H9 (cell line): ENCODE results near the gene LRRN1. TPM values are rescaled to one million over a fixed set of nuclear protein-coding genes. Genes with fewer than 3 reads are reported as not detected.

Experiments used
- DNase-seq: peaks from one replicate; pipeline ENCODE4 v3.0.0-alpha.2; 2017
- H2AFZ ChIP-seq: one replicate; pipeline ENCODE4 v1.6.1; 2013; ENCODE audit warnings: mild to moderate bottlenecking, low read length, control low read depth, moderate library complexity
- H2AK5ac ChIP-seq: 2 replicates; pipeline ENCODE4 v1.6.1; 2013; ENCODE audit warnings: low read length, control low read depth, mixed read lengths; ENCODE audit not compliant: insufficient read length
- H2BK120ac ChIP-seq: one replicate; pipeline ENCODE4 v1.6.1; 2013; ENCODE audit warnings: low read depth, mild to moderate bottlenecking, low read length, control low read depth, inconsistent platforms; ENCODE audit not compliant: poor library complexity, severe bottlenecking
- H2BK12ac ChIP-seq: 2 replicates; pipeline ENCODE4 v1.6.1; 2013; ENCODE audit warnings: low read length, control low read depth, mixed read lengths, low read depth; ENCODE audit not compliant: insufficient read length
- H2BK15ac ChIP-seq: 2 replicates; pipeline ENCODE4 v1.6.1; 2013; ENCODE audit warnings: low read depth, low read length, control low read depth
- H2BK20ac ChIP-seq: one replicate; pipeline ENCODE4 v1.6.1; 2013; ENCODE audit warnings: low read depth, mild to moderate bottlenecking, low read length, control low read depth, inconsistent platforms; ENCODE audit not compliant: poor library complexity, severe bottlenecking
- H2BK5ac ChIP-seq: 2 replicates; pipeline ENCODE4 v1.6.1; 2013; ENCODE audit warnings: low read length, control low read depth, mixed read lengths; ENCODE audit not compliant: insufficient read length
- H3K14ac ChIP-seq: 2 replicates; pipeline ENCODE4 v1.6.1; 2013; ENCODE audit warnings: low read length, control low read depth; ENCODE audit not compliant: insufficient read depth
- H3K18ac ChIP-seq: 2 replicates; pipeline ENCODE4 v1.6.1; 2013; ENCODE audit warnings: low read depth, mild to moderate bottlenecking, mixed read lengths, low read length, control low read depth; ENCODE audit not compliant: insufficient read length
- H3K23ac ChIP-seq: 2 replicates; pipeline ENCODE4 v1.6.1; 2013; ENCODE audit warnings: low read length, control low read depth, mixed read lengths, low read depth; ENCODE audit not compliant: insufficient read length
- H3K23me2 ChIP-seq: 2 replicates; pipeline ENCODE4 v1.6.1; 2013; ENCODE audit warnings: low read depth, mild to moderate bottlenecking, mixed read lengths, low read length, control low read depth; ENCODE audit not compliant: insufficient read length, poor library complexity, severe bottlenecking
- H3K27ac ChIP-seq: 2 replicates; pipeline ENCODE4 v1.5.1; 2013; ENCODE audit warnings: low read length, control low read depth, mixed read lengths, low read depth; ENCODE audit not compliant: insufficient read length
- H3K27me3 ChIP-seq: 2 replicates; pipeline ENCODE4 v1.6.1; 2013; ENCODE audit warnings: low read length, control low read depth, inconsistent platforms; ENCODE audit not compliant: insufficient read depth
- H3K4ac ChIP-seq: 2 replicates; pipeline ENCODE4 v1.6.1; 2013; ENCODE audit warnings: low read depth, mild to moderate bottlenecking, control low read depth, inconsistent platforms, low read length, moderate library complexity
- H3K4me1 ChIP-seq: 2 replicates; pipeline ENCODE4 v1.6.1; 2013; ENCODE audit warnings: low read length, control low read depth, inconsistent platforms; ENCODE audit not compliant: insufficient read depth
- H3K4me2 ChIP-seq: 2 replicates; pipeline ENCODE4 v1.6.1; 2013; ENCODE audit warnings: low read length, control low read depth, mixed read lengths; ENCODE audit not compliant: insufficient read length, insufficient read depth
- H3K56ac ChIP-seq: 2 replicates; pipeline ENCODE4 v1.6.1; 2013; ENCODE audit warnings: low read depth, mild to moderate bottlenecking, mixed read lengths, low read length, control low read depth; ENCODE audit not compliant: insufficient read length
- H3K79me1 ChIP-seq: 2 replicates; pipeline ENCODE4 v1.6.1; 2013; ENCODE audit warnings: low read depth, mild to moderate bottlenecking, moderate library complexity, low read length, control low read depth, inconsistent platforms; ENCODE audit not compliant: insufficient read depth, poor library complexity, severe bottlenecking
- H3K79me2 ChIP-seq: 2 replicates; pipeline ENCODE4 v1.6.1; 2013; ENCODE audit warnings: low read length, control low read depth, inconsistent platforms; ENCODE audit not compliant: insufficient read depth
- H3K9ac ChIP-seq: 2 replicates; pipeline ENCODE4 v1.6.1; 2013; ENCODE audit warnings: low read length, control low read depth, mixed read lengths; ENCODE audit not compliant: insufficient read length; ENCODE audit errors: extremely low read depth
- H3K9me3 ChIP-seq: one replicate; pipeline ENCODE4 v1.6.1; 2013; ENCODE audit warnings: low read depth, low read length, inconsistent platforms; ENCODE audit not compliant: control insufficient read depth
- H3T11ph ChIP-seq: one replicate; pipeline ENCODE4 v1.6.1; 2013; ENCODE audit warnings: mild to moderate bottlenecking, low read length, control low read depth, inconsistent platforms
- H4K20me1 ChIP-seq: one replicate; pipeline ENCODE4 v1.6.1; 2013; ENCODE audit not compliant: control insufficient read depth, insufficient read length, insufficient read depth
- H4K5ac ChIP-seq: 2 replicates; pipeline ENCODE4 v1.6.1; 2013; ENCODE audit warnings: low read depth, mild to moderate bottlenecking, mixed read lengths, low read length, control low read depth; ENCODE audit not compliant: insufficient read length
- H4K8ac ChIP-seq: replicated peaks from 2 replicates; pipeline ENCODE4 v1.6.1; 2013; ENCODE audit warnings: low read length, control low read depth, mixed read lengths, low read depth; ENCODE audit not compliant: insufficient read length
- H4K91ac ChIP-seq: 2 replicates; pipeline ENCODE4 v1.6.1; 2013; ENCODE audit warnings: low read depth, mild to moderate bottlenecking, moderate library complexity, mixed read lengths, low read length, control low read depth; ENCODE audit not compliant: insufficient read length
- H3K27ac Mint-ChIP-seq, 3 experiments: 2 replicates in 2 of 3; 3 replicates in 1 of 3; pipeline ENCODE4 v1.8.0; 2020 to 2021; ENCODE audit warnings: mixed read lengths in 3 of 3, mild to moderate bottlenecking in 1 of 3, moderate library complexity in 1 of 3
- H3K27me3 Mint-ChIP-seq: 2 replicates; pipeline ENCODE4 v1.8.0; 2021; ENCODE audit warnings: low read depth, mild to moderate bottlenecking, moderate library complexity, mixed read lengths
- H3K36me3 Mint-ChIP-seq, 3 experiments: 2 replicates in 2 of 3; 3 replicates in 1 of 3; pipeline ENCODE4 v1.8.0; 2020 to 2021; ENCODE audit warnings: low read depth in 3 of 3, mixed read lengths in 3 of 3; ENCODE audit not compliant: insufficient read depth in 1 of 3
- H3K4me1 Mint-ChIP-seq, 2 experiments: 2 replicates each; pipeline ENCODE4 v1.8.0; 2020; ENCODE audit warnings: mixed read lengths in 2 of 2
- H3K4me3 Mint-ChIP-seq, 2 experiments: 2 replicates in 1 of 2; 3 replicates in 1 of 2; pipeline ENCODE4 v1.8.0; 2020 to 2021; ENCODE audit warnings: mild to moderate bottlenecking in 2 of 2, mixed read lengths in 2 of 2, moderate library complexity in 1 of 2
- H3K9me3 Mint-ChIP-seq, 2 experiments: 2 replicates in 1 of 2; 3 replicates in 1 of 2; pipeline ENCODE4 v1.8.0; 2020; ENCODE audit warnings: mild to moderate bottlenecking in 2 of 2, mixed read lengths in 2 of 2, moderate library complexity in 1 of 2
- WGBS: extraction: QIAGEN DNeasy Blood & Tissue Kit; methylation state at CpG from one replicate; pipeline ENCODE4 v1.1.7; 2013; ENCODE audit warnings: missing lambda C conversion rate, low lambda C conversion rate, mixed read lengths; ENCODE audit not compliant: insufficient read length; ENCODE audit errors: extremely low coverage; 5-methylcytosine and 5-hydroxymethylcytosine counted together
- total RNA-seq: library from RNA; stranded (reverse); gene quantifications from 2 replicates; pipeline ENCODE4 v1.2.1, GENCODE V29; 2021
- TF ChIP-seq, protein P1 (sequence below): fragments of 200-600 bp; sonication (generic); conservative IDR thresholded peaks from 3 replicates; pipeline ENCODE4 v1.8.0; 2021; ENCODE audit warnings: antibody characterized with exemption, mild to moderate bottlenecking

Gene LRRN1
- total RNA-seq, 1 experiment from 2014 or later: 269 TPM

DNA sequence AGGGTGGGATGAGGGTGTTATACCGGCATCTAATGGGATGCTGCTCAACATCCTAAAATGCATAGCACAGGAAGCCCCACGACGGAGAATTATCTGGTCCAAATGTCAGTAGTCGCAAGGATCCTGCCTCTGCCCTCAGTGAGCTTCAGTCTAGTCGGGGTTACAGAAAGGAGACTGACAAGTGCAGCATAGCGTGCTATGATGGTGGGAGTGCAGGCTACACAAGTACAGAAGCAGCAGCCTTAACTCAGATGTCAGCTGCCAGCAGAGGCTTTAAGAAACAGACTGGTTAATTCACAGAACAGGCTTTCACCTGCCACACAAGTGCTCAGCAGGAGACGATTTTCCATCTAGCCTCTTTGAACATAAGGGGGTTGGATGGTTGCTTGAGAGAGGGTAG is 6.9 kb downstream of the LRRN1 start:
- Histone ChIP-seq H4K20me1 (peaks cover 3% of the 10 kb centered on the region), H2BK20ac (no peak overlapping the region), H3K14ac (no peak overlapping the region), H3K23ac (no peak overlapping the region), H3K79me1 (peaks cover 6% of the 10 kb centered on the region), H3K56ac (no peak overlapping the region), H3K9me3 (no peaks in the 10 kb centered on the region), H3K18ac (no peak overlapping the region), H3K4ac (no peak overlapping the region), H3K4me1 (peaks cover 8% of the 10 kb centered on the region; the same call in 1 of the 2 replicates), H4K8ac (no peak overlapping the region), H2AK5ac (no peak overlapping the region), H4K91ac (no peak overlapping the region), H2BK120ac (no peak overlapping the region), H3T11ph (no peak overlapping the region), H3K27ac (no peak overlapping the region), H2BK12ac (no peak overlapping the region), H3K27me3 (no peaks in the 10 kb centered on the region), H2AFZ (no peak overlapping the region), H3K79me2 (peaks cover 71% of the 10 kb centered on the region), H2BK15ac (no peak overlapping the region), H4K5ac (no peak overlapping the region), H2BK5ac (no peak overlapping the region), H3K23me2 (peaks cover 11% of the 10 kb centered on the region), H3K9ac (no peak overlapping the region), H3K4me2 (no peak overlapping the region)
- no peaks in the 10 kb centered on the region for H3K27me3 Mint-ChIP-seq
- TF ChIP-seq, protein P1, sequence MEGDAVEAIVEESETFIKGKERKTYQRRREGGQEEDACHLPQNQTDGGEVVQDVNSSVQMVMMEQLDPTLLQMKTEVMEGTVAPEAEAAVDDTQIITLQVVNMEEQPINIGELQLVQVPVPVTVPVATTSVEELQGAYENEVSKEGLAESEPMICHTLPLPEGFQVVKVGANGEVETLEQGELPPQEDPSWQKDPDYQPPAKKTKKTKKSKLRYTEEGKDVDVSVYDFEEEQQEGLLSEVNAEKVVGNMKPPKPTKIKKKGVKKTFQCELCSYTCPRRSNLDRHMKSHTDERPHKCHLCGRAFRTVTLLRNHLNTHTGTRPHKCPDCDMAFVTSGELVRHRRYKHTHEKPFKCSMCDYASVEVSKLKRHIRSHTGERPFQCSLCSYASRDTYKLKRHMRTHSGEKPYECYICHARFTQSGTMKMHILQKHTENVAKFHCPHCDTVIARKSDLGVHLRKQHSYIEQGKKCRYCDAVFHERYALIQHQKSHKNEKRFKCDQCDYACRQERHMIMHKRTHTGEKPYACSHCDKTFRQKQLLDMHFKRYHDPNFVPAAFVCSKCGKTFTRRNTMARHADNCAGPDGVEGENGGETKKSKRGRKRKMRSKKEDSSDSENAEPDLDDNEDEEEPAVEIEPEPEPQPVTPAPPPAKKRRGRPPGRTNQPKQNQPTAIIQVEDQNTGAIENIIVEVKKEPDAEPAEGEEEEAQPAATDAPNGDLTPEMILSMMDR: no peak
- no peaks in the 10 kb centered on the region; a peak in 1 of 5 replicates for H3K9me3 Mint-ChIP-seq
- DNase-seq: no peak
- WGBS: no CpG with 5 or more reads among the region's 7 CpGs
- peaks cover 71 to 72% of the 10 kb centered on the region in 2 experiments for H3K4me1 Mint-ChIP-seq
- H3K36me3 Mint-ChIP-seq: peaks cover 61 to 88% (median 83%) of the 10 kb centered on the region in 3 experiments
- H3K4me3 Mint-ChIP-seq: no peak overlapping the region
- peak overlapping the region in 2 of 3 experiments; percentile 69 to 77; a peak in 5 of 7 replicates for H3K27ac Mint-ChIP-seq
